NCI-H510A (cell line): ENCODE measurements around the gene PDPR.
"Not testable (repeated sequence)": the region's sequence is repeated elsewhere in the genome, so short reads cannot be mapped to it uniquely, and the experiment has no call there.

Experiments used
- DNase-seq: peaks from one replicate; lab custom pipeline; 2025; lab: John Stamatoyannopoulos, UW

The PDPR gene

DNA sequence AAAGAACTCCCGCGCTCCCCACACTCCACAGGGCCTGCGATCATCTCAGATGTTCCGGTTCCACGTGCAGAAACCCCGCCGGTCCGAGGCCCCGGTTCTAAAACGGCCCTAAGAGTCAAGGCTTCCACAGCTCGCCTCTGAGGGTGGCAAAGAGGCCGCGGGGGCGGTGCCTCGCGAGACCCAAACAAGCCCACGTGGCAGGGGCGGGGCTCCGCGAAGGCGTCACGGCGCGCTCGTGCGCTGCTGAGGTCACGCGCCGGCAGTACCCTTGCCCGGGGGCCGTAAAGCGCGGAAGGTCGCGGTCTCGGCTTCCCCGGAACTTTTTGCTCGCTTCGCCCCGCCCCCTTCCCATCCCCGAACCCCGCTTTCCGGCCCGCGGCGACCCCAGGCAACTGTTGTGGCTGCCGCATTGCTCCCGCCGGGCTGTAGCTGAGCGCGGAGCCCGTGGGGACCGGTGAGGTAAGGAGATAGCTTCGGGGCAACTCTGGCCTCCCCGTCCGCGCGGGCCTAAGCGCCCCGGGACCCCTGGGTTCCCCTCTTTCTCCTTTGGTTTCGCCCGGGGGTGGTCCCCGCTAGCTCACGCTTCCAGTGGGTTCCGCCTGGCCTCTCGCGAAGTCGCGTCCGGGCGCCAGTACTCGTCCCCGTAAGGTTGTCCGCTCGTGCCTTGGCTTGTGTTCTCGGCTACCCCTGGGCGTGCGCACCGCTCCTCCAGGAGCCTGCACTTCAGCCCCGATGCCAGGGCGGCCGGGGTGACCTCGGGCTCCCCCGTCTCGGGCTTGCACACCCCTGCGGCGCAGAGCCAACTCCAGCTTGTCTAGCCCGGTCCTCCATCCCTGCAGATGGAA, at the start of gene PDPR:
Gene PDPR (plus strand): TSS at position 351 of the 845 bp plus-strand sequence. CDS start 6,161 bp downstream, outside the sequence.
- DNase-seq, result peak; percentile 76

DNA sequence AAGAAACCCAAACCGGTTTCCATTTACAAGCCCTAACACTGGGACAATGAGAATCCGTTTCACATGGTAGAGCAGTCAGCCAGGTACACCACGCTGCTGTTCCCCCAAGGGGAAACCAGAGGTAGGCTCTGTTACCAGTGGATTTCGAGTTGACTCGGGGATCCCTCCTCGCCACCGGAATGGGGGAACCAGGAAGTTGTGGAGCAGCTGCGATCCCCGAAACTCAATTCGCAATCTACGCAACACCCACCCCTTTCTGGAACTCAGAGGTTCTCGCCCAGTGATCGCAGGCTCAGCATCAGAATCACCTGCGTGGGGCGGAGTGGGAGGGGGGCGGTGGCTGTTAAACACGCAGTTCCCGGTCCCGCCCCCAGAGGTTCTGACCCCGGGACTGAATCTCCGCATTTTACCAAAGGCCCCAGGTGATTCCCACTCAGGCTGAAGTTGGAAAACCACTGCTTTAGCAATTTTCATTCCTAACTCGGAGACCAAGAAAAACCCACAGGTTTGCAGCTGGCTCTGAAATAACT, 49.2 kb upstream of the PDPR start:
- not testable (repeated sequence) for DNase-seq

DNA sequence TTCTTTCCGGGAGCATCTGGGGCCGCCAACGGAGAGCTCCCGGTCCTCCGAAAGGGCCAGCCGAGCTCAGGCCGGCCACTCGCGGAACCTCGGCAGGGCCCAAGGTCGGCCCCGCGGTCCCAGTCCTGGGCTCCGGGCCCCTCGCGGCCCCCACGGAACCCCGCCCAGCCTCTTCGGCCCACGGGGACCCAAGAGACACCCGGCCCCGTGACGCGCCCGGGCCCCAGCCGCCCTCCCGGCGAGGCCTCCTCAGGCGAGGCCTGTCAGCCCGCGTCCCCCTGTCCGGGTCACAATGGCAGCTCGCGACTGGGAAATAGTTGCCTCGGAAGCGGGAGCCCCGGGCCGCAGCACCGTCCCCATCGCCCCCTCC, 48.8 kb upstream of the PDPR start:
- DNase-seq, result not testable (repeated sequence)

DNA sequence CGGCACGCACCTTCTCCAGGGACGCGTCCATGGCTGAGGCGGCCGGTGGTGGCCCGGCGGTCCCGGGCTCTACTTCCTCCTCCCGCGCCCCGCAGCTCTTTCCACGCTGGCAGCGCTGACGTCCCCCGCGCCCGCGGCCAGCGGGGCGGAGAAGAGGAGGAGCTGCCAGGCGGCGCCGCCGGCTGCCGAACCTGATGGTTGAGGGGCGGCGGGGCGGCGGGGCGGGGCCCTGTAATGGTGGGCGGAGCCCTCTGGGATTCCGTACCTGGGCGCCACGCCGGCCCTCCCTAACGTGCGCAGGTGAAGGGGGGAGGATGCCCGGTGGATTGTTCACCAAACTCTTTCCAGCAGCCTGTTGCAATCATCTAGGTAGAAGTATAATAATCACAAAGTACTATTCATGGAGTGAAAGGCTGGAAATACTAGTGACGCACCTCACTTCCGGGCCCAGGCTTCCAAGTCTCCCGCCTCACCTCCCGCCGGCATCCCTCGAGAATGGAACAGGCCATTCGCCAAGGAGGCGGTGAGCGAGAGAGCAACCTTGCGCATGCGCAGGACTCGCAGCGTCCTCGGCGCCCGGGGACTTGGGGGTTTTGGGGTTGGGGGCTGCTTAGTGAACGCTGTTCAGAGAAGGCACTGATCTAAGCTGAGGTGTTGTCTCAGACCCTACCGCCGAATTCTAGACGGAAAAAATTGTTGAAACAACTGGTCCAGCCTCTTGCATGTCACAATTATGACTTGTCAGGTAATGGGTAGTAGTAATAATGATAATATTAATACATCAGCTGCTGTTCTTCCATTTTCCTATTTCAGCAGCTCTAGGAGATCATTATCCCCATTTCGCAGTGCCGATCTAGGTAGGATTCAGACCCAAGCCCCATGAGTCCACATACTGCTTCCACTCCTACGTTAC, 48.1 kb upstream of the PDPR start:
- peak; percentile 86 for DNase-seq

DNA sequence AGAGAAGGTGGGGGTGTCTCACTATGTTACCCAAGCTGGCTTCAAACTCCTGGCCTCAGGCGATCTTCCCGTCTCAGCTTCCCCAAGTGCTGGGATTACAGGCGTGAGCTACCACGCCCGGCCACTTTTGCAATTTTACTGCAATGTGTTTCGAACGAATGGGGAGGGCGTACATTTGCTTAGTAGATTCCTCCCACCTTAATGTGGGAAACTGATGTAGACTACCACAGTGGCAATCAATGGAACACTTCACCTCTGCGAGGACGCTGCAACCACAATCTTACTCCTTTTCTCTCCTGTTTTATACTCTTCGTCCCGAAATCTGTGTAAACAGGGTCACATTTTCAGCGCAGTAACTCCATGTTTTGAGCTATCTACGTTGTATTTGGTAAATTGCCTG, 47.4 kb upstream of the PDPR start:
- not testable (repeated sequence) for DNase-seq

DNA sequence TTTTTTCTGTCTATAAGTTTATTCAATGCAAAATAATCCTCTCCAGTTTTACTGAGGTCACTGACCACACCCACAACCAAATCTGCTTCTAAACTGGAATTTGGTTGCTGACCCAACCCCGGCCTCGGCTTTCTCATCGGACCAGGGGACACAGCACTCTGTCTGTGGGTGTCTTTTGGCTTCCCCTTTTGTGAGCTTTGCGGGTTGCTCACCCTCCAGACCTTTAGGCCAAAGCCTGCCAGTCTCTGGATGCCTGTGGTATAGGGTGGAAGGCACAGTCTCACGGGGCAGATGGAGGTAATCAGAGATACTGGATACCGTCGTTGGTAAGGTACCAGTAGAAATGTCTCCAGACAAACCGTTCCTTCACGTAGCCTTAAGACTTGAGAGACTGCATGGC, 35.1 kb upstream of the PDPR start:
- DNase-seq, result not testable (repeated sequence)

DNA sequence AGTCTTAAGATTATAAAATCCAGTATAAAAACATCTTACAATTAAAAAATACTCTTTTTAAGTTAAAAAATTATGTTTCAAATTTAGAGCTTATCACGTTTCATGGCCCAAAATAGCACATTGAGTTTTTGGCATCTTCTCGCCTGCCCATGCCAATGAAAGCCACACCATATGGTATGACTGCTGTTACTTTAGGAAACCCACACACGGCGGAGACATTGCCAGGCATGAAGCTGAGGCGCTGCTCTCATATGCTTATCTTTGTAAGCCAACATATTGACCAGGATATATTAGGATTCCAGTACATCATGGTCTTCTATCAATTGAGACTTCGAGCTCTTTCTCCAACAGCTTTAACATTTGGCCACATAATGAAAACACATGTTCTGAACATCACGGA, 32.9 kb upstream of the PDPR start:
- not testable (repeated sequence) for DNase-seq

DNA sequence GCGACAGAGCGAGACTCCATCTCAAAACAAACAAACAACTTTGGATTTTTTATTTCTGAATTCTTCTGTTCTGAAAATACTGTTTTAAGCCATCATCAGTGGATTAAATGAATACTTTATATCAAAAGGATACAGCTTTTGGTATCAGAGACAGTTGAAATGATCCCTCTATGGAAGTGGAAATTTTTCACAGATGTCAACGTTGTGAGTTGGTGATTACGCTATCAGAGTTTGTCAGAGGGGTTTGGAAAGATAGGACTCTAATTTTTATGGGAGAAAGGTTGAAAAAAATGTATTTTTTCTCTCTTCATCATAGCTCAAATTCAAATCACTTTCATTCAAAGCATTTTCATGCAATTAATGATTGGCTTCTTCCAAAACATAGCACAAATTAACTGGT, 30.2 kb upstream of the PDPR start:
- not testable (repeated sequence) for DNase-seq

DNA sequence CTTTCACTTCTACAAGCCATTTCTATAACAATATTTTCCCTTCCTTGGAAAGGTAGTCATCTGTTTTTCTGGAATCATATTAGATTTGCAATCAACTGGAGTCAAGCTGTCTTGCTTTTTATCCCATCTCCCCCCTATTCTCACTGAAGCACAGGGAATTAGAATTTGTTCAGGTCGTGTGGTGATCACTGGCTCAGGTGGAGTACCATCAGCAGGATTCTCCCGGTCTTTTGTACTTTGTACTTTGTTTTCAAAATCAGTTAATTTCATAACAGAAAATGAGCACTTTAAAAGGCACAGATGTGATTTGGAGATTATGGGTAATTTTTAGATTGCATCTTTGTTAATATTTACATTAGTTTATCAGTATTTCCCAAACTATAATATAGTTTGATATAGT, 26.0 kb upstream of the PDPR start:
- DNase-seq, result not testable (repeated sequence)

DNA sequence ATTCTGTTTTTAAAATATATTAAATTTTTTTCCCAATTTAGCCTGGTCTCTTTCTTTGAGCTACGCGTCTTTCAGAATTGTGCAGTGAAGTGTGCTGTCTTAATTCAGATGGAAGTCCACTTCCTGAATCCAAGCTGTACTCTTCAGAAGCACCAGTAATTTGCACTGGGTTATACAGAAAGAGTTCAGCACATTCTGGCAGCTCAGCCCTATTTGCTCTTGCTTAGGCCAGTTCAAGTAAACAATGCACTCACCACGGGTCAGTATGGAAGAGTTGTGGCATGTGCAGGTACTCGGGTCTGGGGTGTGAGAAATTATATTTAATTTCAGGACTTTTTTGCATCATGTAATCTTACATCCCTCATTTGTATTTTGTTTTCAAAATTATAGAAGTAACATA, 25.3 kb upstream of the PDPR start:
- not testable (repeated sequence) for DNase-seq

DNA sequence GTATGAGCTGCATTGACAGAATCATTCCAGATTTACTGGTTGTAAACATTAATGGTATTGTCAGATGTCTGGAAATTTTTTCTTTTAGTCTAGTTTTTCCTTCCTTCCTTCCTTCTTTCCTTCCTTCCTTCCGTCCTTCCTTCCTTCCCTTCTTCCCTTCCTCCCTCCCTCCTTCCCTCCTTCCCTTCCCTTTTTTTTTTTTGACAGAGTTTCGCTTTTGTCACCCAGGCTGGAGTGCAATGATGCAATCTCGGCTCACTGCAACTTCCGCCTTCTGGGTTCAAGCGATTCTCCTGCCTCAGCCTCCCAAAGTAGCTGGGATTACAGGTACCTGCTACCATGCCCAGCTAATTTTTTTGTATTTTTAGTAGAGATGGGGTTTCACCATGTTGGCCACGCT, 24.8 kb upstream of the PDPR start:
- DNase-seq, result not testable (repeated sequence)

DNA sequence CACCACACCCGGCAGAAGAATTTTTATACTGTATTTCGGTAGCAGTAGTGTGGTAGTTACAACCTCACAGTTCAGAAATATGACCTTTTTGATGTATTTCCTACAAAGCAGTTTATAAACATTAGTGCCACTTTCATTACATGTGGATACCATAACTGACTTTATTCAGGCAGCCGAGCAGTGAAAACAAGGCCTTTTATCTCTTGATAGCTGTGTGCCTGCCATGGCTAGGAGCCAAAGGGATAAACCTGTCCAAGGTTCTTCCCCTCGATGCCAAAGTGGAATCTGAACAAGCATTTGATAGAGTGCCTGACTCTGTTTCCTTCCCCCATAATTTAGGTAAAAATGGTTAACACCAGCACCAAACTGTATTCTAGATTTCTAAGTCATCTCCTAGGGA, 23.0 kb upstream of the PDPR start:
- not testable (repeated sequence) for DNase-seq

DNA sequence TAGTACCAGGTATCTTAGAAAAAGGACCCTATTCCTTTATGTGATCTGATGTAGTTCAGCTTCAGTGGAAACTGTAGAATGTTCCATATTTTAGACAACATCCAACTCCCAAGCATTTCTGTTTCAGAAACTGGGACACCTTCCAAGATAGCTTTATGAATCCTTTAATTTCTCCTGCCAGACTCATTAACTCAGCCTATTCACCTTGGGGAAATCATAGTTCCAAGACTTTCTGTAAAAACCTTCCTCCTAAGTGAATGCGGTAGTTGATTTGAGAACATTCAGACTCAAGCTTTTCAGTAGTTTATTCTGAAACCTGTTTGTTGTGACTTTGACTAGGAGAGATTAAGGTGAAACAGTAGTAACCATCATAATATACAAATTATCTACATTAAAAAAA, 20.0 kb upstream of the PDPR start:
- not testable (repeated sequence) for DNase-seq

DNA sequence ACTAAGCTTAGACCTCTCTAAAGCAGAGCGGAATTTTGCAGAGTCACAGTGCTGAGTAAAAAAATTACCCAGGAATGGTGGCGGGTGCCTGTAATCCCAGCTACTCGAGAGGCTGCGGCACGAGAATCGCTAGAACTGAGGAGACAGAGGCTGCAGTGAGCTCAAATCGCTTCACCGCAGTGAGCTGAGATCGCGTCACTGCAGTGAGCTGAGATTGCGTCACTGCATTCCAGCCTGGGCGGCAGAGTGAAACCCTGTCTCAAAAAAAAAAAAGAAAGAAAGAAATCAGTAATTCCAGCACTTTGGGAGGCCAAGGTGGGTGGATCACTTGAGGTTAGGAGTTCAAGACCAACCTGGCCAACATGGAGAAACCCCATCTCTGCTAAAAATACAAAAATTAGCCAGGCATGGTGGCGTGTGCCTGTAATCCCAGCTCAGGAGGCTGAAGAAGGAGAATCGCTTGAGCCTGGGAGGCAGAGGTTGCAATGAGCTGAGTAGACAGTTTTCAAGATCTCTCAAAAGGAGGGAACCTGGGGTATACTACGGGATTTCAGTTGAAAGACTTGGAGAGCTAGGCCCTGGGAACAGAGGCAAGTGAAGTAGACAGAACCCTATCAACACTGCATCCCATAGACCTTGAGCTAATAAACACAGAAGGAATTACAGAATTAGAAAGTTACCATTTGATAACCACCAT, 4.4 kb upstream of the PDPR start:
- not testable (repeated sequence) for DNase-seq

DNA sequence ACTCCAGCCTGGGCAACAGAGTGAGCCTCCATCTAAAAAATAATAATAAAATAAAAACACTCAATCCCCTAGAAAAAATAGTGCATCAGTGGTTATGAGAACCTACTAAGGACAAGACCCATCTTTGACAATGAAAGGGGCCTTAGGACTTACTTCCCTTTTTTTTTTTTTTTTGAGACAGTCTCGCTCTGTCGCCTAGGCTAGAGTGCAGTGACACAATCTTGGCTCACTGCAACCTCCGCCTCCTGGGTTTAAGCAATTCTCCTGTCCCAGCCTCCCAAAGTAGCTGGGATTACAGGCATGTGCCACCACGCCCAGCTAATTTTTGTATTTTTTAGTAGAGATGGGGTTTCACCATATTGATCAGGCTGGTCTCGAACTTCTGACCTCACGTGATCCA, 2.0 kb upstream of the PDPR start:
- DNase-seq, result not testable (repeated sequence)

DNA sequence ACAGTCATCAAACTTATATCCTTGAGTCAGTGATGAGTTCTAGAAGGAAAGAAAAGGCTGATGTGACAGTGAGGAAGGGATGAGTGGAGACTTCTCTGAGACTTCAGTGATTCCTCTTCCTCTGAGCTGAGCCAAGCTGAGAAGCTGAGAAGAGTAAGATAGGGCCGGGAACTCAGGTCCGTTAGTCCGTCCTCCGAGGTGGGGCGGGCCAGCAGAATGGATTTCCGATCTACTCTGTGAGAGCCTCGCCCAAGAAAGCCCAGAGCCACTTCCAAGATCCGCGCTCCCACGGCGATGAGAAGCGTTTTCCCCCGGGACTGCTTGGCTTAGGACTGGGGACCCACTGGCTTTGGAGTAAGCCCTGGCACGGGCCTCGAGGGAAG, 542 bp upstream of the PDPR start:
- DNase-seq, result not testable (repeated sequence)

DNA sequence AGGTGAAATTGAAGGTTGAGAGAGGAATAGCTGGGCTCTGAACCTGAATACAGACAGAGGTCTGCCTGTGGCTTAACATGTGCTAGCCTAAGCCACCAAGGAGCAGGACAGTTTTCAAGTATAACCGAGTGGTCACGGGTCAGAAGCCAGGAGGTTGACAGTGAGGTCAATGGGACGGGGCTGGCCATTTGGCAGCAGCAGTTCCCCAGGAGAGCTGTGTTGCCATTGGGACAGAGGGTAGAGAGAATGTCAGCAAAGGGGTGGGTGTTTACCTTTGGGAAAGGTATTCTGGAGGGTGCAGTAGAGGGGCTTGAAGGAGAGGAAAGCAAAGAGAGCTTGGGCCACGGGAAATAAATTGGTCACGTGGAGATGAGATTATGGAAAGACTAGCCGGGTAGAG, 4.2 kb downstream of the PDPR start:
- DNase-seq, result not testable (repeated sequence)

DNA sequence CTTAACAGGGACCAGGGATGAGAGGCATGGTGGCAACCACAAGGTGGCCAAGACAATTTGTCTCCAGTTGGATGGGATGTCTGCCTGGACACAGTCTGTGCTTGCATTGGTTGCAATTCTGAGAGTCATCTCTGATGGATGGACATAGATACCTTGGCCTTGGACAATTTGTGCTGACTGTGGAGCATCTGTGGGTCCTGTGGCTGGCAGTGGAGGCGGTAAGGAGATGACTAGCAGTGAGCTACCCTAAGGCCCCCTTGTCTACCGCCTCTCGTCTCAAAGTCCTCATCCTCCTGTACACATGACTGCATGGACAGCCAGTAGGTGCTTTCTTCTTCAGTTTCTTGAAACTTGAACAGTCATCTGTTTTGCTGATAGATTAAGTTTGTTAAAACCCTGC, 4.6 kb downstream of the PDPR start:
- not testable (repeated sequence) for DNase-seq

DNA sequence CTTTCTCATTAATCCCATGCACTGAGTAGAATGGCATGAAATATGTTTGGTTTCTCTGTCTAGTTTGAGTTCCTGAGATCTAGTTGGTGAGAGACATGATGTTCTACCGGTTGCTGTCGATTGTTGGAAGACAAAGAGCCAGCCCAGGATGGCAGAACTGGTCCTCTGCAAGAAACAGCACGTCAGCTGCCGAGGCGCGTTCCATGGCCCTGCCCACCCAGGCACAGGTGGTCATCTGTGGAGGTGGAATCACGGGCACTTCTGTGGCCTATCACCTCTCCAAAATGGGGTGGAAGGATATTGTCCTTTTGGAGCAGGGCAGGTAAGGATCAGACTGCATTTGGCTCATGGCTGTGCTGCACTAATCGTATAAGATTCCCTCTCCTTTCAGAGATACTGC, 6.3 kb downstream of the PDPR start:
- not testable (repeated sequence) for DNase-seq

DNA sequence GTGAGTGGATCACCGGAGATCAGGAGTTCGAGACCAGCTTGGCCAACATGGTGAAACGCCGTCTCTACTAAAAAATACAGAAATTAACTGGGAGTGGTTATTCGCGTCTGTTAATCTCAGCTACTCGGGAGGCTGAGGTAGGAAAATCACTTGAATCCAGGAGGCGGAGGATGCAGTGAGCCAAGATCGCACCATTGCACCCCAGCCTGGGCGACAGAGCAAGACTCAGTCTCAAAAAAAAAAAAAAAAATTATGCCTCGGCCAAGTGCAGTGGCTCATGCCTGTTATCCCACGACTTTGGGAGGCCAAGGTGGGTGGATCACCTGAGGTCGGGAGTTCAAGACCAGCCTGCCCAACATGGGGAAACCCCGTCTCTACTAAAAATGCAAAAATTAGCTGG, 9.7 kb downstream of the PDPR start:
- not testable (repeated sequence) for DNase-seq

DNA sequence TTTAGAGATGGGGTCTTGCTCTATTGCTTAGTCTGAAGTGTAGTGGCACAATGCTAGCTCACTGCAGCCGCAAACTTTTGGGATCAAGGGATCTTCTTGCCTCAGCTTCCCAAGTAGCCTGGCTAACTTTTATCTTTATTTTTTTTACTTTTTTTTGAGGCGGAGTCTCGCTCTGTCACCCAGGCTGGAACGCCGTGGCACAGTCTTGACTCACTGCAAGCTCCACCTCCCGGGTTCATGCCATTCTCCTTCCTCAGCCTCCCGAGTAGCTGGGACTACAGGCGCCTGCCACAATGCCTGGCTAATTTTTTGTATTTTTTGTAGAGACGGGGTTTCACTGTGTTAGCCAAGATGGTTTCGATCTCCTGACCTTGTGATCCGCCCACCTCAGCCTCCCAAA, 12.1 kb downstream of the PDPR start:
- not testable (repeated sequence) for DNase-seq

DNA sequence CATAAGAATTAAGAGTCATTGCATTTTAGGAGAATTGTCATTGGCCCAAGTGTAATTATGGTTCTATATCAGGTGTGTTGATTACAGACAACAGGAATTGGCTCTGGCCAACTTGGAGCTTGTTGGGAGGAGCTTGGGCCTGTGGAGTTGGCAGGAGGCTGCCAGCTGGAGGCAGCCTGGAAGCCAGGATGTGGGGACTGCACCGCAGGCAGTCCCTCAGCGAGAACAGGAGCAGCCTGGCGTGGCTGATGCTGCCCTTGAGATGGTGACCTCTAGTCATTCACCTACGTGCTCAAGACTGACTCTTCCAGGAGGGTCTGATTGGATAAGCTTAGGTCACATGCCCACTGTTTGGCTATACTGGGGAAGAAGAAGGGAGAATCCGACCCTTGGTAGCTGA, 13.6 kb downstream of the PDPR start:
- DNase-seq, result not testable (repeated sequence)
